Measurements from ENCODE around the gene NAV2. TPM values are rescaled to one million over a fixed set of nuclear protein-coding genes. Genes with fewer than 3 reads are reported as not detected.
A peak's percentile ranks its signal among the peaks of the same experiment; 100 is the strongest.

The NAV2 gene
- total RNA-seq, 1 donor from 2014 or later, result 31.4 TPM

GRCh38 chr11:19713196-19714021, 772 bp downstream of the NAV2 start:
- Mint-ChIP-seq H3K27me3 (ENCODE audit: unreplicated experiment) (no peaks in the 10 kb centered on the region), H3K27ac (ENCODE audit: unreplicated experiment) (peak overlapping the region; percentile 89), H3K9me3 (ENCODE audit: unreplicated experiment) (no peaks in the 10 kb centered on the region), H3K4me3 (ENCODE audit: unreplicated experiment) (peak overlapping the region; percentile 90), H3K4me1 (ENCODE audit: unreplicated experiment) (peaks cover 47% of the 10 kb centered on the region), H3K36me3 (ENCODE audit: unreplicated experiment) (no peaks in the 10 kb centered on the region)
- no peak for TF ChIP-seq CTCF (IDR thresholded peaks at IDR 0.05)
- DNase-seq (ENCODE audit: extremely low spot score, unreplicated experiment), result no peak

GRCh38 chr11:19714022-19714386, 1.4 kb downstream of the NAV2 start:
- Mint-ChIP-seq H3K4me1 (ENCODE audit: unreplicated experiment) (peaks cover 51% of the 10 kb centered on the region), H3K9me3 (ENCODE audit: unreplicated experiment) (no peaks in the 10 kb centered on the region), H3K36me3 (ENCODE audit: unreplicated experiment) (no peaks in the 10 kb centered on the region), H3K4me3 (ENCODE audit: unreplicated experiment) (peak overlapping the region; percentile 90), H3K27me3 (ENCODE audit: unreplicated experiment) (no peaks in the 10 kb centered on the region), H3K27ac (ENCODE audit: unreplicated experiment) (peak overlapping the region; percentile 1)
- TF ChIP-seq CTCF (IDR thresholded peaks at IDR 0.05), result no peak
- no peak for DNase-seq (ENCODE audit: extremely low spot score, unreplicated experiment)

GRCh38 chr11:19714387-19715363, 2.0 kb downstream of the NAV2 start:
- no peaks in the 10 kb centered on the region for H3K36me3 Mint-ChIP-seq (ENCODE audit: unreplicated experiment)
- H3K4me1 Mint-ChIP-seq (ENCODE audit: unreplicated experiment), result peaks cover 51% of the 10 kb centered on the region
- H3K9me3 Mint-ChIP-seq (ENCODE audit: unreplicated experiment), result no peaks in the 10 kb centered on the region
- H3K27me3 Mint-ChIP-seq (ENCODE audit: unreplicated experiment), result no peaks in the 10 kb centered on the region
- no peak for DNase-seq (ENCODE audit: extremely low spot score, unreplicated experiment)
- TF ChIP-seq CTCF (IDR thresholded peaks at IDR 0.05), result no peak
- H3K27ac Mint-ChIP-seq (ENCODE audit: unreplicated experiment), result peak overlapping the region; percentile 84
- H3K4me3 Mint-ChIP-seq (ENCODE audit: unreplicated experiment), result peak overlapping the region; percentile 90

- peaks cover 51% of the 10 kb centered on the region for H3K4me1 Mint-ChIP-seq (ENCODE audit: unreplicated experiment)
- DNase-seq (ENCODE audit: extremely low spot score, unreplicated experiment), result no peak
- H3K27me3 Mint-ChIP-seq (ENCODE audit: unreplicated experiment), result no peaks in the 10 kb centered on the region
These were observed 2.7 kb downstream of the NAV2 start for GRCh38 chr11:19715373-19715772.

More at GRCh38 chr11:19715373-19715772, 2.7 kb downstream of the NAV2 start:
- Mint-ChIP-seq H3K36me3 (ENCODE audit: unreplicated experiment) (no peaks in the 10 kb centered on the region), H3K4me3 (ENCODE audit: unreplicated experiment) (peak overlapping the region; percentile 90), H3K27ac (ENCODE audit: unreplicated experiment) (peak overlapping the region; percentile 84), H3K9me3 (ENCODE audit: unreplicated experiment) (no peaks in the 10 kb centered on the region)
- no peak for TF ChIP-seq CTCF (IDR thresholded peaks at IDR 0.05)

Measured in osteocyte (in vitro differentiated cells).